ENCODE results near the gene CCNY.

Gene CCNY

GRCh38 chr10:35554036-35554435 is 217.7 kb downstream of the CCNY start:
- Histone ChIP-seq H3K27me3 (ENCODE audit: insufficient read depth, low read depth, severe bottlenecking) (no peaks in the 10 kb centered on the region), H3K27ac (no peak overlapping the region), H3K4me3 (ENCODE audit: low read depth, low read length) (no peak overlapping the region), H3K36me3 (no peaks in the 10 kb centered on the region), H3K9me3 (ENCODE audit: severe bottlenecking) (no peaks in the 10 kb centered on the region)
- no peak for DNase-seq
- TF ChIP-seq CTCF (IDR thresholded peaks at IDR 0.05; ENCODE audit: low read depth, low read length) = no peak

- Histone ChIP-seq H3K4me3 (ENCODE audit: low read depth, low read length) (no peak overlapping the region), H3K27ac (no peak overlapping the region), H3K9me3 (ENCODE audit: severe bottlenecking) (no peaks in the 10 kb centered on the region), H3K27me3 (ENCODE audit: insufficient read depth, low read depth, severe bottlenecking) (no peaks in the 10 kb centered on the region), H3K36me3 (no peaks in the 10 kb centered on the region)
- TF ChIP-seq CTCF (IDR thresholded peaks at IDR 0.05; ENCODE audit: low read depth, low read length) = no peak
- DNase-seq = no peak
Measured at GRCh38 chr10:35554461-35555056, 218.2 kb downstream of the CCNY start.

GRCh38 chr10:35555962-35556930 is 219.9 kb downstream of the CCNY start:
- Histone ChIP-seq H3K27me3 (ENCODE audit: insufficient read depth, low read depth, severe bottlenecking) (no peaks in the 10 kb centered on the region), H3K27ac (no peak overlapping the region), H3K36me3 (no peaks in the 10 kb centered on the region), H3K9me3 (ENCODE audit: severe bottlenecking) (no peaks in the 10 kb centered on the region), H3K4me3 (ENCODE audit: low read depth, low read length) (no peak overlapping the region)
- TF ChIP-seq CTCF (IDR thresholded peaks at IDR 0.05; ENCODE audit: low read depth, low read length) = no peak
- no peak for DNase-seq

GRCh38 chr10:35558276-35558675 is 222.0 kb downstream of the CCNY start:
- no peak for DNase-seq
- Histone ChIP-seq H3K9me3 (ENCODE audit: severe bottlenecking) (no peaks in the 10 kb centered on the region), H3K27ac (peak overlapping the region; percentile 83), H3K27me3 (ENCODE audit: insufficient read depth, low read depth, severe bottlenecking) (no peaks in the 10 kb centered on the region), H3K36me3 (no peaks in the 10 kb centered on the region), H3K4me3 (ENCODE audit: low read depth, low read length) (no peak overlapping the region)
- no peak for TF ChIP-seq CTCF (IDR thresholded peaks at IDR 0.05; ENCODE audit: low read depth, low read length)

- no peaks in the 10 kb centered on the region for H3K9me3 ChIP-seq (ENCODE audit: severe bottlenecking)
- no peak for TF ChIP-seq CTCF (IDR thresholded peaks at IDR 0.05; ENCODE audit: low read depth, low read length)
- H3K27ac ChIP-seq = peak overlapping the region; percentile 83
- no peak overlapping the region for H3K4me3 ChIP-seq (ENCODE audit: low read depth, low read length)
- peak; percentile 79 for DNase-seq
- H3K27me3 ChIP-seq (ENCODE audit: insufficient read depth, low read depth, severe bottlenecking) = no peaks in the 10 kb centered on the region
- no peaks in the 10 kb centered on the region for H3K36me3 ChIP-seq
Measured at GRCh38 chr10:35559416-35559815, 223.1 kb downstream of the CCNY start.
